ENCODE results near the gene PTPRK. TPM values are rescaled to one million over a fixed set of nuclear protein-coding genes. Genes with fewer than 3 reads are reported as not detected.

The PTPRK gene
- polyA plus RNA-seq, 1 donor from 2014 or later, result 10.2 TPM

- Mint-ChIP-seq H3K9me3 (no peaks in the 10 kb centered on the region), H3K4me1 (no peaks in the 10 kb centered on the region), H3K27ac (no peak overlapping the region), H3K4me3 (no peak overlapping the region), H3K27me3 (no peaks in the 10 kb centered on the region), H3K36me3 (peaks cover 1% of the 10 kb centered on the region)
Measured at GRCh38 chr6:128063850-128064539, 456.4 kb downstream of the PTPRK start.

GRCh38 chr6:128062882-128063603 lies 457.4 kb downstream of the PTPRK start:
- no peaks in the 10 kb centered on the region for H3K9me3 Mint-ChIP-seq
- no peaks in the 10 kb centered on the region for H3K27me3 Mint-ChIP-seq
- no peaks in the 10 kb centered on the region for H3K4me1 Mint-ChIP-seq
- no peak overlapping the region for H3K27ac Mint-ChIP-seq
- peaks cover 1% of the 10 kb centered on the region for H3K36me3 Mint-ChIP-seq
- no peak overlapping the region for H3K4me3 Mint-ChIP-seq

- Mint-ChIP-seq H3K4me1 (no peaks in the 10 kb centered on the region), H3K4me3 (no peak overlapping the region), H3K9me3 (no peaks in the 10 kb centered on the region), H3K27ac (no peak overlapping the region), H3K27me3 (no peaks in the 10 kb centered on the region), H3K36me3 (peaks cover 3% of the 10 kb centered on the region)
Measured at GRCh38 chr6:128057946-128058345, 462.5 kb downstream of the PTPRK start.

- no peak overlapping the region for H3K27ac Mint-ChIP-seq
- no peaks in the 10 kb centered on the region for H3K4me1 Mint-ChIP-seq
- no peak overlapping the region for H3K4me3 Mint-ChIP-seq
- peaks cover 3% of the 10 kb centered on the region for H3K36me3 Mint-ChIP-seq
- no peaks in the 10 kb centered on the region for H3K27me3 Mint-ChIP-seq
- H3K9me3 Mint-ChIP-seq, result no peaks in the 10 kb centered on the region
Measured at GRCh38 chr6:128057541-128057940, 462.9 kb downstream of the PTPRK start.

- Mint-ChIP-seq H3K4me1 (no peaks in the 10 kb centered on the region), H3K36me3 (peaks cover 2% of the 10 kb centered on the region), H3K27ac (no peak overlapping the region), H3K27me3 (no peaks in the 10 kb centered on the region), H3K4me3 (no peak overlapping the region), H3K9me3 (no peaks in the 10 kb centered on the region)
Measured at GRCh38 chr6:128053109-128053508, 467.3 kb downstream of the PTPRK start.

GRCh38 chr6:128047989-128048388 lies 472.4 kb downstream of the PTPRK start:
- H3K4me1 Mint-ChIP-seq, result no peaks in the 10 kb centered on the region
- H3K36me3 Mint-ChIP-seq, result no peaks in the 10 kb centered on the region
- no peaks in the 10 kb centered on the region for H3K27me3 Mint-ChIP-seq
- peaks cover 0 to 4% (median 0%) of the 10 kb centered on the region in 3 donors for H3K9me3 Mint-ChIP-seq
- H3K27ac Mint-ChIP-seq, result no peak overlapping the region
- no peak overlapping the region for H3K4me3 Mint-ChIP-seq

- Mint-ChIP-seq H3K36me3 (no peaks in the 10 kb centered on the region), H3K9me3 (peaks cover 0 to 4% (median 0%) of the 10 kb centered on the region in 3 donors)
Measured at GRCh38 chr6:128046033-128046432, 474.4 kb downstream of the PTPRK start.

GRCh38 chr6:128039543-128039942 lies 480.9 kb downstream of the PTPRK start:
- Mint-ChIP-seq H3K27me3 (no peaks in the 10 kb centered on the region), H3K9me3 (peaks cover 0 to 4% (median 0%) of the 10 kb centered on the region in 3 donors), H3K36me3 (no peaks in the 10 kb centered on the region)

More at GRCh38 chr6:128046033-128046432, 474.4 kb downstream of the PTPRK start:
- Mint-ChIP-seq H3K4me1 (no peaks in the 10 kb centered on the region), H3K4me3 (no peak overlapping the region), H3K27ac (no peak overlapping the region), H3K27me3 (no peaks in the 10 kb centered on the region)

GRCh38 chr6:128036808-128037570 lies 483.4 kb downstream of the PTPRK start:
- Mint-ChIP-seq H3K27ac (no peak overlapping the region), H3K9me3 (no peaks in the 10 kb centered on the region), H3K4me1 (no peaks in the 10 kb centered on the region), H3K27me3 (no peaks in the 10 kb centered on the region), H3K36me3 (no peaks in the 10 kb centered on the region), H3K4me3 (no peak overlapping the region)

More at GRCh38 chr6:128039543-128039942, 480.9 kb downstream of the PTPRK start:
- H3K4me1 Mint-ChIP-seq, result no peaks in the 10 kb centered on the region
- H3K27ac Mint-ChIP-seq, result no peak overlapping the region
- H3K4me3 Mint-ChIP-seq, result no peak overlapping the region

GRCh38 chr6:128033156-128033555 lies 487.2 kb downstream of the PTPRK start:
- H3K27ac Mint-ChIP-seq, result no peak overlapping the region
- no peaks in the 10 kb centered on the region for H3K27me3 Mint-ChIP-seq
- no peaks in the 10 kb centered on the region for H3K36me3 Mint-ChIP-seq
- peaks cover 0 to 2% (median 0%) of the 10 kb centered on the region in 3 donors for H3K9me3 Mint-ChIP-seq
- no peak overlapping the region for H3K4me3 Mint-ChIP-seq
- no peaks in the 10 kb centered on the region for H3K4me1 Mint-ChIP-seq

- H3K27me3 Mint-ChIP-seq, result no peaks in the 10 kb centered on the region
- peak overlapping the region in 1 of 3 donors; percentile 69 for H3K27ac Mint-ChIP-seq
- H3K36me3 Mint-ChIP-seq, result no peaks in the 10 kb centered on the region
- H3K4me1 Mint-ChIP-seq, result no peaks in the 10 kb centered on the region
- H3K9me3 Mint-ChIP-seq, result peaks cover 0 to 2% (median 0%) of the 10 kb centered on the region in 3 donors
- no peak overlapping the region for H3K4me3 Mint-ChIP-seq
Measured at GRCh38 chr6:128032042-128032441, 488.4 kb downstream of the PTPRK start.

GRCh38 chr6:128029826-128030225 lies 490.6 kb downstream of the PTPRK start:
- H3K4me3 Mint-ChIP-seq, result peak overlapping the region in 1 of 4 donors; percentile 66
- H3K27me3 Mint-ChIP-seq, result no peaks in the 10 kb centered on the region
- H3K36me3 Mint-ChIP-seq, result no peaks in the 10 kb centered on the region
- peaks cover 0 to 2% (median 0%) of the 10 kb centered on the region in 3 donors for H3K9me3 Mint-ChIP-seq
- H3K27ac Mint-ChIP-seq, result no peak overlapping the region
- H3K4me1 Mint-ChIP-seq, result no peaks in the 10 kb centered on the region

GRCh38 chr6:128028183-128028582 lies 492.2 kb downstream of the PTPRK start:
- H3K36me3 Mint-ChIP-seq, result no peaks in the 10 kb centered on the region
- peaks cover 0 to 2% (median 0%) of the 10 kb centered on the region in 3 donors for H3K9me3 Mint-ChIP-seq
- peak overlapping the region in 1 of 3 donors; percentile 9 for H3K27ac Mint-ChIP-seq
- no peak overlapping the region for H3K4me3 Mint-ChIP-seq
- no peaks in the 10 kb centered on the region for H3K4me1 Mint-ChIP-seq
- H3K27me3 Mint-ChIP-seq, result no peaks in the 10 kb centered on the region

- H3K27ac Mint-ChIP-seq, result no peak overlapping the region
- no peaks in the 10 kb centered on the region for H3K4me1 Mint-ChIP-seq
- H3K4me3 Mint-ChIP-seq, result no peak overlapping the region
- H3K27me3 Mint-ChIP-seq, result no peaks in the 10 kb centered on the region
- no peaks in the 10 kb centered on the region for H3K36me3 Mint-ChIP-seq
- peaks cover 0 to 2% (median 0%) of the 10 kb centered on the region in 3 donors for H3K9me3 Mint-ChIP-seq
Measured at GRCh38 chr6:128025478-128025877, 494.9 kb downstream of the PTPRK start.

GRCh38 chr6:128024969-128025368 lies 495.4 kb downstream of the PTPRK start:
- Mint-ChIP-seq H3K36me3 (no peaks in the 10 kb centered on the region), H3K4me1 (no peaks in the 10 kb centered on the region), H3K4me3 (no peak overlapping the region), H3K27me3 (no peaks in the 10 kb centered on the region), H3K27ac (no peak overlapping the region), H3K9me3 (peaks cover 0 to 2% (median 0%) of the 10 kb centered on the region in 3 donors)
